GM18511 (cell line): ENCODE data around the gene EID1.

Source experiments
- ATAC-seq: cut with Tn5 transposase; IDR thresholded peaks from one replicate; pipeline ENCODE4 v1.9.1; 2021; ENCODE audit warnings: mild to moderate bottlenecking, moderate library complexity; ENCODE audit not compliant: unreplicated experiment

The EID1 gene

GRCh38 chr15:48868023-48868422, 9.9 kb upstream of the EID1 start:
- ATAC-seq, result no peak

- ATAC-seq, result no peak
These were observed 9.4 kb upstream of the EID1 start for GRCh38 chr15:48868536-48868935.

- ATAC-seq, result no peak
These were observed 8.0 kb upstream of the EID1 start for GRCh38 chr15:48869966-48870365.

GRCh38 chr15:48871542-48871941, 6.4 kb upstream of the EID1 start:
- ATAC-seq, result no peak

GRCh38 chr15:48872632-48873031, 5.3 kb upstream of the EID1 start:
- ATAC-seq, result no peak

GRCh38 chr15:48875241-48875960, 2.5 kb upstream of the EID1 start:
- no peak for ATAC-seq

GRCh38 chr15:48876057-48876456, 1.9 kb upstream of the EID1 start:
- no peak for ATAC-seq

- ATAC-seq, result no peak
These were observed 2.2 kb downstream of the EID1 start for GRCh38 chr15:48880070-48880634.

- ATAC-seq, result no peak
These were observed 5.8 kb downstream of the EID1 start for GRCh38 chr15:48883699-48884098.

GRCh38 chr15:48887144-48887543, 9.2 kb downstream of the EID1 start:
- no peak for ATAC-seq

- peak; percentile 45 for ATAC-seq
These were observed 10.3 kb downstream of the EID1 start for GRCh38 chr15:48888191-48888590.

- no peak for ATAC-seq
These were observed 10.9 kb downstream of the EID1 start for GRCh38 chr15:48888836-48889235.

- no peak for ATAC-seq
These were observed 12.0 kb downstream of the EID1 start for GRCh38 chr15:48889925-48890324.

- no peak for ATAC-seq
These were observed 12.5 kb downstream of the EID1 start for GRCh38 chr15:48890375-48890972.

- no peak for ATAC-seq
These were observed 13.4 kb downstream of the EID1 start for GRCh38 chr15:48891232-48891765.

- ATAC-seq, result no peak
These were observed 15.4 kb downstream of the EID1 start for GRCh38 chr15:48893311-48893710.

GRCh38 chr15:48896869-48897814, 19.2 kb downstream of the EID1 start:
- ATAC-seq, result no peak

- ATAC-seq, result no peak
These were observed 20.1 kb downstream of the EID1 start for GRCh38 chr15:48898032-48898431.

GRCh38 chr15:48898446-48898845, 20.5 kb downstream of the EID1 start:
- ATAC-seq, result no peak

- no peak for ATAC-seq
These were observed 21.9 kb downstream of the EID1 start for GRCh38 chr15:48899793-48900192.

- no peak for ATAC-seq
These were observed 26.8 kb downstream of the EID1 start for GRCh38 chr15:48904758-48905157.
